Measurements from ENCODE around the gene MYCL.
"Not testable (repeated sequence)": the region's sequence is repeated elsewhere in the genome, so short reads cannot be mapped to it uniquely, and the experiment has no call there.

MYCL gene

GRCh38 chr1:39890273-39890672 is 11.4 kb downstream of the MYCL start:
- DNase-seq: no peak

GRCh38 chr1:39886757-39887231 is 14.9 kb downstream of the MYCL start:
- DNase-seq: no peak

GRCh38 chr1:39885516-39885915 is 16.2 kb downstream of the MYCL start:
- no peak for DNase-seq

GRCh38 chr1:39882152-39882551 is 19.6 kb downstream of the MYCL start:
- no peak for DNase-seq

GRCh38 chr1:39877980-39878956 is 23.4 kb downstream of the MYCL start:
- DNase-seq: no peak

GRCh38 chr1:39877231-39877778 is 24.4 kb downstream of the MYCL start:
- no peak for DNase-seq

GRCh38 chr1:39876144-39876543 is 25.6 kb downstream of the MYCL start:
- DNase-seq: no peak

- no peak for DNase-seq
Observed at GRCh38 chr1:39872698-39873097, 29.0 kb downstream of the MYCL start.

- no peak for DNase-seq
Observed at GRCh38 chr1:39871796-39872195, 29.9 kb downstream of the MYCL start.

- DNase-seq: not testable (repeated sequence)
Observed at GRCh38 chr1:39871043-39871442, 30.7 kb downstream of the MYCL start.

GRCh38 chr1:39869538-39870112 is 32.1 kb downstream of the MYCL start:
- DNase-seq: not testable (repeated sequence)

GRCh38 chr1:39866767-39867166 is 35.0 kb downstream of the MYCL start:
- DNase-seq: no peak

- no peak for DNase-seq
Observed at GRCh38 chr1:39865762-39866161, 36.0 kb downstream of the MYCL start.

- no peak for DNase-seq
Observed at GRCh38 chr1:39863177-39863576, 38.5 kb downstream of the MYCL start.

GRCh38 chr1:39861003-39861402 is 40.7 kb downstream of the MYCL start:
- DNase-seq: no peak

GRCh38 chr1:39859859-39860812 is 41.6 kb downstream of the MYCL start:
- DNase-seq: no peak

- DNase-seq: no peak
Observed at GRCh38 chr1:39858315-39858714, 43.4 kb downstream of the MYCL start.

- no peak for DNase-seq
Observed at GRCh38 chr1:39857126-39857878, 44.4 kb downstream of the MYCL start.

GRCh38 chr1:39854738-39855137 is 47.0 kb downstream of the MYCL start:
- no peak for DNase-seq

GRCh38 chr1:39854314-39854713 is 47.4 kb downstream of the MYCL start:
- DNase-seq: no peak

- no peak for DNase-seq
Observed at GRCh38 chr1:39852876-39853275, 48.8 kb downstream of the MYCL start.
